Measurements from ENCODE around the gene ANKFN1.

Gene ANKFN1, protein sequence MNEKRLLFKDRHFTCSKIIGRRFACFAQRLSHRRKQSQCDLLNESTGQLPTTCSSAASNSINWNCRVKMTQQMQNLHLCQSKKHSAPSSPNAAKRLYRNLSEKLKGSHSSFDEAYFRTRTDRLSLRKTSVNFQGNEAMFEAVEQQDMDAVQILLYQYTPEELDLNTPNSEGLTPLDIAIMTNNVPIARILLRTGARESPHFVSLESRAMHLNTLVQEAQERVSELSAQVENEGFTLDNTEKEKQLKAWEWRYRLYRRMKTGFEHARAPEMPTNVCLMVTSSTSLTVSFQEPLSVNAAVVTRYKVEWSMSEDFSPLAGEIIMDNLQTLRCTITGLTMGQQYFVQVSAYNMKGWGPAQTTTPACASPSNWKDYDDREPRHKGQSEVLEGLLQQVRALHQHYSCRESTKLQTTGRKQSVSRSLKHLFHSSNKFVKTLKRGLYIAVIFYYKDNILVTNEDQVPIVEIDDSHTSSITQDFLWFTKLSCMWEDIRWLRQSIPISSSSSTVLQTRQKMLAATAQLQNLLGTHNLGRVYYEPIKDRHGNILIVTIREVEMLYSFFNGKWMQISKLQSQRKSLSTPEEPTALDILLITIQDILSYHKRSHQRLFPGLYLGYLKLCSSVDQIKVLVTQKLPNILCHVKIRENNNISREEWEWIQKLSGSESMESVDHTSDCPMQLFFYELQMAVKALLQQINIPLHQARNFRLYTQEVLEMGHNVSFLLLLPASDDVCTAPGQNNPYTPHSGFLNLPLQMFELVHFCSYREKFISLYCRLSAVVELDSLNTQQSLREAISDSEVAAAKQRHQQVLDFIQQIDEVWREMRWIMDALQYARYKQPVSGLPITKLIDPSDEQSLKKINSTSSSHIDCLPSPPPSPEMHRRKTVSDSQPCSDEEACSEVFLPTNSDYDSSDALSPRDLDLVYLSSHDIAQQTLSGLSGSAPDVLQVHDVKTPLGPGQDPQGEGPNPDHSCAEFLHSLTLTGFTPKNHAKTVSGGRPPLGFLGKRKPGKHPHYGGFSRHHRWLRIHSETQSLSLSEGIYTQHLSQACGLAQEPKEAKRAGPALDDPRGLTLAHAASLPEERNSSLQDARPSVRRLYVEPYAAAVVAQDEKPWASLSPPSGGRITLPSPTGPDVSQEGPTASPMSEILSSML

DNA sequence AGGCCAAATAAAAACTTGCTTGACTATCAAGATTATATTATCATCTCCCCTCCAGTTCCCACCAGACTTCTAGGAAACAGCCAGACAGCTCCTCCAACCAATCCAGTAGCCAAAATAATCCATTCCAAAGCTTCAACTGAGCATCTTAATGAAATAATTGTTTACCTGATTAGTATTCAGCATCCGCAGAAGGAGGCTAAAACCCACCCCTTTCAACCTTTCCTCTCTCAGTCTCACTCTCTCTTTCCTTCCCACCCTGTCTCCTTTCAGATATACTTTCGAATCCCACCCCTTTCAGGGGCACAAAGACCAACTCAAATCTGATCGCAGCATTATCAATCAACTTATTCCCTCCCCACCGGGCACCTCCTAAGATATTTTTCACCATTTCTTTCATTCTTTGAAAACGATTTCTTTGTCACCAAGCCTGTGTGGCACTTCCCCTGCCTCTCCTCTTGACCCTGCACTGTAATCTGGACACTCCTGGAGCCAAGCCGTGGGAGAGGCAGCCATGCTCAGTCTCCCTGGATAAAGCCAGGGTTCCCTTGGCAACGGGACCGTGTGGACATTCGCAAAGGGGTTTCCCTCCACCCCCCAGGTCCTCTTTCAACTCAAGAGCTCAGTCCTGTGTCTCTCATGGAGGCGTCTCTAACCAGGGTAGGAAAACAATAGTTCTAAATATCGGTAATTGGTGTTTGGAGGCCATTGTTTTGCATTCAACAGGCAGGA, at the start of gene ANKFN1:
Gene ANKFN1, plus strand, starts transcription at position 602 of the 729 bp plus-strand sequence. CDS start 59,193 bp downstream, outside the sequence.
- no peak for DNase-seq

DNA sequence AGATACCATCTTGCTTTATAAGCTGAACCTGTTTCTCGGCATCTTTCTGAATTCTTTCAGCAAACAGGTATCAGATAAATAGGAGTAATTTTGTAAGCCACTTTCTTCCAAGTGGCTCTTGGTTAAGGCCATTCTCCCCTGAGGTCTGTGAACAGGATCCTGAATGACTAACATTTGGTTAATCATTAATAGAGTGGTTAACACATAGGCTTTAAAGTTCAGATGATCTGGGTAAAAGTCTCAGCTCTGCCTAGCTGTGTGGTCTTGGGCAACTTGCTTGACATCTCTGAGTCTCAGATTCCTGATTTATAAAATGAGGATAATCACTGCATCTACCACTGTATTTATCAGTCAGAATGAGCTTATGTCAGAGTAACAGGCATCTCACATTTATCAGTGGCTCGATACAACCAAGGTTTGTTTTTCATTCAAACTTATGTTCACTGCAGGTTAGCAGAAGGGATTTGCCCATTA, 44.4 kb upstream of the ANKFN1 start:
- DNase-seq = no peak

DNA sequence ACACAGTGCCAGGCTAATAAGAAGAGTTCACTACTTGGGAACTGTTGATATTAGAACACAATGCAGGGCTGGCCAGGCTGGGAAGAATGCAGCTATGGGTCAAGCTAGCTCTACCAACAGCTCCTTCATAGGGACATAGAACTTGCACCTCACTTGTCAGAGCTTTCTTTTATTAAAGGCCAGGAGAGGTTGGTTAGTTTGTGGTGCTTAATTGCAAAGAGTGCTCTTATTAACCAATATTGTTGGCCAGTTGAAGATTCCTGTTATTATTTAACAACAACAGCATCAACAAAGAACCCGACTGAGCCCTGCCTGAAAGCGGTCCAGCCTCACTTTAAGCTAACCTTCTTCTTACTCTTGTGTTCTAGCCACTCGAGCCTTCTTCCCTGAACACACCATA, 43.4 kb upstream of the ANKFN1 start:
- DNase-seq = no peak

DNA sequence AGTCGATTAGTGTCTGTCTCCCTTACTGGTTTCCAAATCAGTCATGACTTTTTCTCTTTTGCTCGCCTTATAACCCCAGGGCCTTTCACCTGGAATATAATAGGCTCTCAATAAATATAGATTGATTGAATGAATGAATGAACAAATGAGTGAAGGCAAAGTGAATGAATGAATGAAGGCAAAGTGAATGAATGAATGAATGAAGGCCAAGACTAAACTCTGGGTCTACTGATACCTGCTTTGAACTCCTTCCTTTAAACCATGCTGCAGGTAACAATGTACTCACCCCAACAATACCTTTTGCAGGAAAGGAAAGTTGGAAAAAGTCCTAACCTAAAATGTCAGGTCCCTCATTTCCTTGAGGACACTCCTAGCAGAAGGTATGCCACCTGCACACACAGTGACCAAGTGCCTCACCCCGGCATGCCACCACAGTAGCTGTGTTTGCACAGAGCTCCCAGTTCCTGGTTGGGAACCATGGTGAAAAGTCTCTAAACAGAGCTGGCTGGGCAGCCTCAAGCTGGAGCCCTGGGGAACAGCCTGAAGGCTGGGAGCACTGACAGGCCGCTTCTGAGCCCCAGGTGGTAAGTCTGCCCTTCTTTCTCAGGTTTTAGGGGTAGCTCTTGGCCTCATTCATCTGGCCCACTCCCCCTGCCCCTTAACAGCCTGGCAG, 42.7 kb upstream of the ANKFN1 start:
- no peak for DNase-seq

DNA sequence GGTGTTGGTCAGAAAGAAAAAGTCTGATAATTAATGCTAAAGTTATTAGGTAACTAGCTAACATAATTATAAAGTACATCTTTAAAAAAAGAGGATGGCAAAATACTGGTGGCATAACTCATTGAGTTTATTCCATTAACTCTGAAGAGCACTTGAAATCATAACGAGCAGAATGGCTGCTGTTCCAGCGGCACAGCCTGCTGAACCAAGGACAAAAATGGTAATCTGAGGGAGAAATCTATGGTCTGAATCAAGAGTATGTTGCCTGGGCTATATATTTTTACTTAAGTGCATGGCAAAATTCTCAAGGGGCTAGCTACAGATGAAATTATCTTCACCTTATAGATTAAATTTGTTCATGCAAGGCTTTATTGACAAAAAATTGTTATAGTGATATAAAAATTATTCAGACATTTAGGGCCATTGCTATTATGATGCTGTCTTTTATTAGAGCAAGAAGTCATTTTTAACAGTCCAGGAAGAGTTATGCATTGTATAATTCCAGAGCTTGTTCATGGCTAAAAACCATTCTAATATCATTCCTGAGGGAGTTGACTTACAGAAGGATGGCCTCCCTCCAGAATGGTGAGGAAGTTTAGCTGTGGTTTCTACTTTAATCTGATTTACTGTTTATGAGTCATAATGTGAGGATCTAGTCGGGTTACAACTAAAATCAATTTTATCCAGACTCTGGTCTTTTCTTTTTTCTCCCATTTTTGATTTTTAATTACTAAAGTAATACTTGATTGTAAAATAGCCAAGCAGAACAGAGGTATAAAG, 41.4 kb upstream of the ANKFN1 start:
- DNase-seq = peak; percentile 53

DNA sequence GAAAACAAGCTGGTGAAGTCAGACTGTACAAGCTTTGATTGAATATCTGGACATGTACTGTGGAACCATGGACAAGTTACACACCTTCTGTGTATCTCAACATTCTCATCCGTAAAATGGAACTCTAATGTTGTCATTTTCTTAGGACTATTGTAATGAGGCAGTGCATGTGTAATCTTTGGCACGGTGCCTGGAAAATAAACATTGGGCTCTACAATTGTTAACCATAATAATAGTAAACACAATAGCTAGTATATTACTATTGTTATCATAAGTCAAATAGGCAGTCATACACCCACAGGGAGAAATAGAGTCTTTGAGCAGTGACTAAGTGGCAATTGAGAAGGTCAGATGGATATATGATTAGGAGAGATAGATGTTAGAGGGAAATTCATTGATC, 39.8 kb upstream of the ANKFN1 start:
- no peak for DNase-seq

DNA sequence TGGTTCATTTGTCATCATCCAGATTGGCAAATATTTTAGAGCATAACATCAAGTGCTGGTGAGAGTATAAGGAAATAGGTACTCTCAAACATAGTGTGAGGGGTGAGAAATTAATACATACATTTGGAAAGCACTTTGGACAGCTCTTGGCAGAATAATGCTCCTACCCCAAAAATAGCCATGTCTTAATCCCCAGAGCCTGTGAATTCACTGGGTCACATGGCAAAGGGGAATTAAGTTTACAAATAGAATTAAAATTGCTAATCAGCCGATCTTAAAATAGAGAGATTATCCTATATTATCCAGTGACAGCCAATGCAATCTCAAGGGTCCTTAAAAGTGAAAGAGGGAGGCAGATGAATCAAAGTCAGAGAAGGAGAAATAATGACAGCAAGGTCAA, 38.8 kb upstream of the ANKFN1 start:
- DNase-seq = no peak

DNA sequence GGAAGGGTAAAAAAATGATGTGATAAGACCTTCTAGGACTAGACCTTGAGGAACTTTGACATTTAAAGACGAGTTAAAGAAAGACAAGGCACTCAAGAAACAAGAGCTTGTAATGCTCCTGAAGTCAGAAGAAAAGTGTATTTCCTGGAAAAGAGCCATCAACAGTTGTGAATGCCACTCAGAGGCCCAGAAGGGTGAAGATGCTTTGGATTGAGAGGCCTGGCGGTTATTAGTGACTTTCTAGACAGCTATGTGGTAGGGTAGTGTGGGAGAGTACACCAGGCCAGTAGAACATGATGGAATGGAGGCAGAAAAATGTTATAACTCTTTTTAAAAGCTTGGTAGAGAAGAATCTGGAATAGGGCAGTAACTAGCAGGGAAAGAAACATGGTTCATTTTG, 34.1 kb upstream of the ANKFN1 start:
- no peak for DNase-seq

DNA sequence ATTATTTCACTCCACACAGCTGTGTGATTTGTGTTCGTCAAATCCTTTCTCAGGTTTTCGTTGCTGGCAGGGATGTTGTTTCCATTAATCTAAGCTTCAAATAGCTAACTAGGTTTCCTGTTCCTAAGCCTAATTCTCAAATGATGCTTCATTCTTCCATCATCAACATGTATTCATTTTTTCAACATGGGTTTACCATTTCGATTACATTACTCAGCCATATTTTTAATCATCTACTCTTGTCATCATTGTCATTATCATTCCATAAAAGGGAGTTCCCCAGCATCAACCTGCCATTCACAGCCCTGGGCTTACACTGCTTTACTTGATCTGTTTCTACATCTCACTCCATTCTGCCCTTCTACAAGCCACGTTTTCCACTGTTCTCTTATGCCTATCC, 33.3 kb upstream of the ANKFN1 start:
- no peak for DNase-seq

DNA sequence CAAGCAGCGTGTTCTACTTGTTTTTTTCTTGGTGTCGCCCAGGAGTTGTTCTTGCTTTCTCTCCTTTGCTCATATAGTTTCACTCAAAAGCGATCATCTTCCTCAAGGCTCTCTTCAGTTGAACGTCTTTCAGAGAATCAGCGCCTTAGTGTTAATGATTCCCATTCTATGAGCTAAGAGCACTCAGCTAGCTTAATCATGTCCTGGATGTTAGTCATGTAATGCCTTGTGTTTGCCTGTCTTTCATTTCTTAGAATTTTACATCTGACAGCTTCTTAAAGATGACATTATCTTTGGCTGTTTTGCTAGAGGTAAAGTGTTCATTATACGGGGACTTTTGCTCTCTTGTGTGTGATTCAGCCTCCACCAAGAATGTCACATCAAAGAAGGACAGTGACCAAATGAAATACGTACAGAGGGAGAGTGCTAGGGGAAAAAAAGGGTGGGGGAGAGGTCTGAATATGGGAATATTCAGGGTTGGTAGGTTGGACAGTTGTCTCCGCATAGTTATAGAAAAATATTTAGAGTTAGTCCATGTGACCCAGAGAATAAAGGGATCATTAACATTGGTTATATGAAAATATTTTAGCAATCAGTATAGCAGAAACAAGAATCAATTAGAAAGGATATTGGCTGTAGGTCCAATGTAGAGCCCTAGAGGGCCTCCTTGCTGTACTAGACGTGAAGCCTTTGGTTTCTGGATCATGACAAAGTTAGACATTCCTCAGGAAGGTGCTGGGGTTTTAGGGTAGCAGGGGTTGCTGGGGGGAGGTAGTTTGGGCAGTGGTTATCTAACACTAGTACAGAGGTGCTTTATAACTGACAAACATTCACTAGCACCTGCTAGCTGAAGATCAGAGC, 31.9 kb upstream of the ANKFN1 start:
- DNase-seq = peak; percentile 11

DNA sequence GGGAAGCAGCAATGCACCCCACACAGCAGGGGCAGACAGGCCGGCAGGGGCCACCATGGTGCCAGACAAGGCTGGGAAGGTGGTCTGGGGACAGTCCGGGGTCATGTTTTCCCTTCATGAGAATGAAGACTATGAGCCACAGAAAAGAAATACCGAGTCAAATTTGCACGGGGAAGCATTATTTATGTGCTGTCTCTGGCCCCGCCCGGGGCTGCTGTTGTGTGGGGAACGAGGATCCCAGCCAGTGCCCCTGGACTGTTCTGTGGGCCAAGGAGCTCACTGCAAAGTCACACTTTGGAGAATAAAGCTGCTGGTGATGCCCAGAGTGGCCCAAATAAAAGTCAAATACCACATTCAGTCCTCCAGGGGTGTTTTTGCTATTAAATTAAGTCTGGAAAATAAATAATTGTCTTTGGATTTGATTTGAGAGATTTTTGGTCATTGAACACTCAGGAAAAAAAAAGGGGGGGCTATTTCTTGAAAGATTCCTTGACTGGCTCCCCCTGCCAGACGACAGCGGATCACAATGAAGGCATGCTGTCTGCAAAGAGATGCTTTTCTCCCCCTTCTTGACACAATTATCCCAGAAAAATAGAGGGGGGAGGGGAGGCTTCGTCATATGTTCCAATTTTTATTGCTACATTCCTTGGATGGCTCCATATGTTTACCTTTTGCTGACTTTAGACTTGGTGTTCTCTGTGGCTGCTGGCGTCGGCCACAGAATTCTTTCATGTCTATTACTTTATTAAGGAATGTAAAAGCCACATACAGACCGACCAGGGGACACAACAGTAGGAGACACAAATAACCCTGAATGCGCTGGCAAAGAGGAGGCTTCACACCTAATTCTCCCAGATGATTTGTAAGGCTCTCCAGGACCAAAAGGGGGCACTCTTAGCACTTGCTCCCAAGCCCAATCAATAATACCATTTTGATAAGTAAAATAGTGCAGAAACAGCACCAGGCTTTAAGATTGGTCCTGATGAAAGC, 27.1 kb upstream of the ANKFN1 start:
- DNase-seq = peak; percentile 84

DNA sequence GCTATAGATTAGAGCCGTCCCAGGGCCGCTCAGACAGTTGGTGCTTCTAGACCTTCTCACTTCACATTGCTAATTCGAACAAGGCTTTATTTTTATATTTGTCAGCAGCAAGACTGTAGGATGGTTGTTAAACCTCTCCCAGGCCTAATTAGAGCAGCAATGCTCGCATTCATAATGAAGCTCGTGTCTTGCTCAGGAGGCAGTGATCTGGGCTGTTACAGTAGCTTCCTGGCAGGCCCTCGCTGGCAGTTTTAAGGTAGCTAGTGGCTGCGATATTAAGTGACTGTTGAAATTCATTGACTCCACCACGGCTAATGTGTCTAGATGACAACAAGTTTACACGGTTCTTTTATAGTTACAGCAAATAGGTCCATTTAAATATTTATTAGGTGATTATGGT, 23.2 kb upstream of the ANKFN1 start:
- no peak for DNase-seq

DNA sequence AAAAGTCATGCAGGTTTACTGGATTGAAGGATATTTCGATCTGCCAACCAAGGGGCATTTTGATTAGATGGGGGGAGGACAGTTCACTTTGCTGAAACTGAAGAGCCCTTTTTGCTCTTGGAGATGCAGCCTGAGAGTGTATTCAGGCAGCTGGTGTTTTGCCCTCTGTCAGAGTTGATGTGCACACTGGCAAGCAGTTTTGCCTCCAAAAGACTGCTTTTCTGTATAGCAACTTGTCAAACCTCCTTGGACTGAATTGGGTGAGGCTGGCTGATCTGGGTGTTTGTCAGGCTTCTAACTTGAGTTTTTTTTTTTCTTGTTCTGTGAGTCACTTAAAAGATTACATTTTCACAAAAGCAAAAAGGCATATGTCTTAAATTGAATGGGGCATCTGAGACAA, 22.6 kb upstream of the ANKFN1 start:
- DNase-seq = no peak

DNA sequence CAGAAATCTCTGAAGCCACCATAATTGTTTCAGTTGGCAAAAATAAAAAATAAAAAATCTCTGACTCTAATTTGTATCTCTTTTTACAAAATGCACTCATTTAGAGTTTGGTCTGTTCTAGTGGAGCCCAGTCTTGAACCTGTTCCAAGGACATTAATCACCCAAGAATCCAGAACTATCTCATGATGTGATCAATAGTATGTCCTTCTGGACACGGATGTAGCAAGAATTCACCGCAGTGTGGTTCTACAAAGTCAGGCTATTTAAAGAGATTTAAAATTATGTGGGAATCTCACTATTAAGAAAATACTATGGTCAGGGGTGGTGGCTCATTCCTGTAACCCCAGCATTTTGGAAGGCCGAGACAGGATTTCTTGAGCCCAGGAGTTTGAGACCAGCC, 21.8 kb upstream of the ANKFN1 start:
- peak; percentile 34 for DNase-seq

DNA sequence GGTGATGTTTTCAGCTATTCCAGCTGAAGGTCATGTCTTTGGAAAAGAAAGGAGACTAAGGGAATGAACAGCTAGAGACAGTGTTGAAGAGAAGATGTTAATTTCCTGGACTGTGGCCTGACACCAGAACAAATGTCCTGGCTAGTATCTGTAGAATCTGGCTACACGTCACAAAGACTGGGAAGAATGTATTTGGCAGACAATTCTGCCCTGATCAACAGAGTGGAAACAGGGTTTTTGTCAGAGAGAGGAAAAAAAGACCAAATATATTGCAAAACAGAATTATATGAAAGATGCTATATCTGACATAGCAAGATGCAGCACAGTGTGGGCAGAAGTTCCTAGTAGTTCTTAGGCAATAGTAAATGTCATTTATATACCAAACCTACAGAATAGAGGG, 17.0 kb upstream of the ANKFN1 start:
- no peak for DNase-seq

DNA sequence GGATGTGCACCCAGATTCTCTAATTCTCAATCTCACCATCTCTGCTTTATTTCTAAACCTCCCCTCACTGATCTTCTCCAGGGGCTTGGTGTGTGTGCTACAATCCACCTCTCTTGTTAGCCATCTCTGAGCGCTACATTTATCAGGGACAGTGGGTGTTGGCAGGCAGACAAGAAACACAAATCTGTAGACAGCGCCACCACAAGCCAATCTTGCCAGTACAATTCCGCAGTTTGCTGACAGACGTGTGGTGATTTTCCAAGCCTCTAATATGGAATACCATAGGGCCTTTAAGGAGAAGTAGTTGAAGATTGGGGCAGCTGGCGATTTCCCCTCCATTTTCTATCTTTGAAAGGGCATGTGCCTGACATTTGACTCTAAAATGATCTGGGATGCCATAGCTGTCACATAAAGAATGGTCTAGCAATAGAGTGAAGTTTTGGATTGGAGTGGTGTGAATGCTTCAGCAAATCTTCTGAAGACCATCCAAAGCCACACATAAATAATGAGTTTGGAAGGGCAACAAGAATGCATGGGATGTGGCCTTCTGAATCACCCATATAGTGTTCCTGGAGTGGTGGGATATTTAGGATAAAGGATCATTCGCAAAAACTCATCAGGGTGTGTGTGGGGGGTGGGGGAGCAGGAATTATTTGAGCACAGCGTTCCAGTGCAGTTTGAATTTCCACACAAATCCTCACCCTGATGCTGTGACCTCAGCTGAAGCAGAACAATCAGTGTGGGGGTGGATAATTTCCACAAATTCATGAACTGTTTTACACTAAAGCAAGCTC, 12.0 kb upstream of the ANKFN1 start:
- DNase-seq = peak; percentile 60

DNA sequence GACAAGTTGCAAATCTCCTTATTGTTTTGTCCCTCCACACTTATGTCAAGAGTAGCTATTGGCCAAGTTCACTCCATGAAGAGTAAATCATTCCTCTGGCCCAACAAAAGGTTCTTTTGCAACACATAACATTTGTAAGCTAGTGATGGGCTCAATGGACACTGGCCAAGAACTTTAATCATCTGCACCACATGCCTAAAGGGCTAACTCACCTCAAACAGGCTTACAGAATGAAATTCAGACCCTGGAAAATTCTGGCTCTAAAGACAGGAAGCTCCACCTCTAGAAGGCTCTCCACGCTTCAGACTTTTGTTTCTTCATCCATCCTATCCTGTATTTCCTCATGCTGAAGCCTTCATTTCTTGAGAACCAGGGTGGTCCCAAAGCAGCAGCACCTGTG, 10.9 kb upstream of the ANKFN1 start:
- peak; percentile 94 for DNase-seq

DNA sequence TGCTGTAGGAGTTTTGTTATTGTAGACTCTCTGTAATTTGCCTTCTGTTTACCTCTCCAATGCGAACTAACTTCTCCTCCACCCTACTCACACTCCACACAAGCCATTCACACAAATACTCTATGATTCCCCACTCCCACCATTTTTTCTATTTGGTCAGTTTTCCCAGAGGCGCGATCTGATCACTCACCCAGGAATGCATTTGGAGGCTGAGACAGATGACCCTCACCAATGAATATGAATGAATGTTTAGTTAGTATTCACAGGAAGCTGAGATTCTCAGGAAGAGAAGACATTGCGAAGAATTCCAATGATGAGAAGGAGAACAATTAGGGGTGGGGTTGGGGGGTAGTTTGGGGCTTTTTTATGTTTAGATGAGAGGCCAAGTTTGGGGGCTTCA, 10.5 kb upstream of the ANKFN1 start:
- DNase-seq = peak; percentile 54

Data from EL (cell line).